Vagina (tissue), 2 donors: ENCODE measurements around the gene USH1G.

Experiments used
- POLR2A ChIP-seq, 2 donors: fragments of 450-650 bp; IDR thresholded peaks; one replicate each; pipeline ENCODE4 v1.6.1; 2017; ENCODE audit warnings: antibody characterized with exemption in 2 of 2, mild to moderate bottlenecking in 2 of 2, moderate library complexity in 2 of 2
- TF ChIP-seq, protein P1 (sequence below), 3 experiments: fragments of 450-650 bp in 2 of 3; fragments of 200-600 bp in 1 of 3; sonication (generic) in 1 of 3; IDR thresholded peaks; one replicate each; pipeline ENCODE4 v1.5.1; 2017 to 2019; ENCODE audit warnings: antibody characterized with exemption in 3 of 3, mild to moderate bottlenecking in 2 of 3, moderate library complexity in 2 of 3

DNA sequence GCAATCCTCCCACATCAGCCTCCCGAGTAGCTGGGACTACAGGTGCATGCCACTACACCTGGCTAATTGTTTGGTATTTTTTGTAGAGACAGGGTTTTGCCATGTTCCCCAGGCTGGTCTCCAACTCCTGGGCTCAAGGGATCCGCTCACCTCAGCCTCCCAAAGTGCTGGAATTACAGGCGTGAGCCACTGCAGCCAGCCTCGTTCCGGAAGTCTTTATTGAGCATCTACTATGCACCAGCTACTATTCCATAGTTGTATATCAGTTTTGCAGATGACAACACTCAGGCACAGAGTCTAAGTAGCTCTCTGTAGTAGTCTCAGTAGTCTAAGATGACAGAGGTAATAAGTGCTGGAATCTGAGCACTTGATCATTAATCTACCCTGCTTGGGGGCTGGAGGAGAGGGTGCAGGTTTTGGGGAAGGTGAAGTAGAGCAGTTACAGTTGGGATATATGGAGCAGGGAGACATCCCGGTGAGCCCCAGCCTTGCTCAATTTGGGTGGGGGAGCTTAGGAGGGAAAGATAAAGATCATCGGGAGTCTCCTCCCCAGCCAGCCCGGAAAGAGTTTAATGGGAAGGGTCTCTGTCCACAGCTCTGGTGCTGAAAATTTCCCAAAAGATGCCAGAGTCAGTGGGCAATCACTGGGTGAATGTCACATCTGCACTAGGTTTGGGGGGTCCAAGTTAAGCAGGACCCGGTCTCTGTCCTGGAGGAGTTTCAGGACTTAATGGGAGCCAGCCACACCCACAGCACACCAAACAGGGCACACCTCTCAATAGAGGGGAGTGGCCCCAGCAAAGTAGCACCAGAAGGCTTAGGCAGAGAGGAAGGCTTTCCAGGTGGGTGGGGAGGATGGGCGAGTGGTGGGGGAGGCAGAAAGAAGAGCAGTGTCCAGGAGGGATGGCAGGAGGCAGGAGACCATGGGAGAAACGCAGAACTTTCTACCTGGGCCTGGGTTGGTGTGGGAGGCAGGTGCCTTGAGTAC, 14.3 kb upstream of the USH1G start:
- TF ChIP-seq, protein P1, sequence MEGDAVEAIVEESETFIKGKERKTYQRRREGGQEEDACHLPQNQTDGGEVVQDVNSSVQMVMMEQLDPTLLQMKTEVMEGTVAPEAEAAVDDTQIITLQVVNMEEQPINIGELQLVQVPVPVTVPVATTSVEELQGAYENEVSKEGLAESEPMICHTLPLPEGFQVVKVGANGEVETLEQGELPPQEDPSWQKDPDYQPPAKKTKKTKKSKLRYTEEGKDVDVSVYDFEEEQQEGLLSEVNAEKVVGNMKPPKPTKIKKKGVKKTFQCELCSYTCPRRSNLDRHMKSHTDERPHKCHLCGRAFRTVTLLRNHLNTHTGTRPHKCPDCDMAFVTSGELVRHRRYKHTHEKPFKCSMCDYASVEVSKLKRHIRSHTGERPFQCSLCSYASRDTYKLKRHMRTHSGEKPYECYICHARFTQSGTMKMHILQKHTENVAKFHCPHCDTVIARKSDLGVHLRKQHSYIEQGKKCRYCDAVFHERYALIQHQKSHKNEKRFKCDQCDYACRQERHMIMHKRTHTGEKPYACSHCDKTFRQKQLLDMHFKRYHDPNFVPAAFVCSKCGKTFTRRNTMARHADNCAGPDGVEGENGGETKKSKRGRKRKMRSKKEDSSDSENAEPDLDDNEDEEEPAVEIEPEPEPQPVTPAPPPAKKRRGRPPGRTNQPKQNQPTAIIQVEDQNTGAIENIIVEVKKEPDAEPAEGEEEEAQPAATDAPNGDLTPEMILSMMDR (IDR thresholded peaks at IDR 0.05) = no peak
- no peak for TF ChIP-seq POLR2A (IDR thresholded peaks at IDR 0.05)
